LoVo (cell line): ENCODE data around the gene GET4.

Source experiments
- DNase-seq: peaks from one replicate; pipeline ENCODE4 v3.0.0-alpha.2; 2016; ENCODE audit warnings: low spot score

Gene GET4

GRCh38 chr7:886626-887487 lies 10.5 kb downstream of the GET4 start:
- no peak for DNase-seq

- DNase-seq = no peak
Observed at GRCh38 chr7:887488-887820, 11.1 kb downstream of the GET4 start.

GRCh38 chr7:888081-889024 lies 12.0 kb downstream of the GET4 start:
- no peak for DNase-seq

DNA sequence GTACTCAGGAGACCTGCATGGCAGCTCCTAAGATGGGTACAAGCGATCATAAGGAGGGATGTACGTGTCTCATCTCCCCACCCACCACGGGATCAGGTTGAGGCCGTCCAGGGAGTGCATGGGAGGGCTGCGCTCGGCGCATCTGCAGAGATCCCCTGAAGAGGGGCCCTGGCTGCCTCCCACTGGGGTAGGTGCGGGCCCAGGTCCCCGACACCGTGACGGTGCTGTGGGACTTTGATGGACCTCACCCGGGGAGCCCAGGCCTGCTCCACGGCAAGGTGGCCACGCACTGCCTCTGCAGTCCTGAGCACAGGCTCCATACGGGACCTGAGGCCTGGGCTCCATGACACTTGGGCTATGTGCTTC lies 12.7 kb downstream of the GET4 start:
- DNase-seq = no peak

- no peak for DNase-seq
Observed at GRCh38 chr7:889391-889790, 13.0 kb downstream of the GET4 start.

- no peak for DNase-seq
Observed at GRCh38 chr7:890868-891267, 14.5 kb downstream of the GET4 start.

DNA sequence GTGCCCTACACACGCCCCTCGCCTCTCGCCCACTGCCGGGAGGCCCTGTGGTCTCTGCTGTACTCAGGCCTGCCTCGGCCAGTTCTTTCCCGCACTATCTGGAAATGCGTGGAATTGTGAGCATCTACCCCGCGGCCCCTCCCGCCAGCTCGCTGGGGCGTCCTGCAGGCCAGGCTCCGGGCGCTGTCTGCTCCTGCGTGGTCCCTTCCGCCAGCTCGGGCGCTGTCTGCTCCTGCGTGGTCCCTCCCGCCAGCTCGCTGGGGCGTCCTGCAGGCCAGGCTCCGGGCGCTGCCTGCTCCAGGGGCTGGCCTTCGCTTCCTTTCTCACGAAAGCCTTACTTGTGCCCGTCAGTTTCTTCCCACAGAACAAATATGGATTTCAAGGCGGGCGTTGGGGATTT lies 14.9 kb downstream of the GET4 start:
- no peak for DNase-seq

GRCh38 chr7:891805-892204 lies 15.5 kb downstream of the GET4 start:
- DNase-seq = no peak

- DNase-seq = no peak
Observed at GRCh38 chr7:892648-893593, 16.6 kb downstream of the GET4 start.

DNA sequence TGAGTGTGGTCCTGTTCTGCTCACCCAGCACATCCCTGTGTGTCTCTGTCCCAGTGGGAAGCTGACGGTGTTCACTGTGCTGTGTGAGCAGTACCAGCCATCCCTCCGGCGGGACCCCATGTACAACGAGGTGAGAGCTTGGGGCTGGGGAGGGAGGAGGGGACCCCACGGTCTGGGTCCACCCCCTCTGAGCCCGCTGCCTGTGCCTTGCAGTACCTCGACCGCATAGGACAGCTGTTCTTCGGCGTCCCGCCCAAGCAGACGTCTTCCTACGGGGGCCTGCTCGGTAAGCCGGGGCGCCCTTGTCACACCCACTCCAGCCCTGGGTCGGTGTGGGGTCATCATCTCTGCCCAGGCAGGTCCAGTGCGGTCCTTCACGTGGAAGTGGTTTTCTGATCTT lies 17.3 kb downstream of the GET4 start:
- DNase-seq = no peak

DNA sequence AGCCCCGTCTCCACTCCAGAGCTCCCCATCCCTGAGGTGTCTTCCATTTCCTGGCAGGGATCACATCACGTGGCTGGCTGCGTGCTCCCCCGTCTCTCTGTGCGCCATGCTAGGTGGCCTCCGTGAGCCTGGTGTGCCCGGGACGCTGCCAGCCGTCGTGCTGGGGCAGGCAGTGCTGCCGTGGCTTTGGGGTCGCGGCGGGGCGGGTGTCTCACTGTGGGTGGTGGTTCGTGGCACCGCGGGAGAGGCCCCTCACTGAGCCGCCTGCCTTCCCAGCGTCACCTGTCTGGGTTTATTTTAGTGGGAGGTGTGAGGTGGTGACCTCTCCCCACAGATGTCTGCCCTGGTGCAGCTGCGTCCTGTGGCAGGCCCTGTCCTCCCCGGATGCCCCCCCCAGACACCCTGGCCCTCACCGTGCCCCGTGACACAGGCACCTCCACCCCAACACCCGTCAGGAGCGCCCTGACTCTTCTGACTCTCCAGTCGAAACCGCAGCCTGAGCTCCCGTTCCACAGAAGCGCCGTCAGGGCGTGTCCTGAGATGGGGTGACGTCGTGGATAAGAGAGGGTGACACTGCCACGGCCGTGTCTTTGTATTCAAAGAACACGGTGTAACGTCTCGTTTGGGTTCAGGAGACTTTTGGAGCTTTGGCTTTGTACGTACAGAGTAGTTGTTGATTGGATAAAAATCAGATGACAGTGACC lies 18.0 kb downstream of the GET4 start:
- DNase-seq = no peak

- DNase-seq = no peak
Observed at GRCh38 chr7:894927-895450, 18.6 kb downstream of the GET4 start.

GRCh38 chr7:895451-896052 lies 19.2 kb downstream of the GET4 start:
- no peak for DNase-seq

GRCh38 chr7:896346-897075 lies 20.2 kb downstream of the GET4 start:
- no peak for DNase-seq

DNA sequence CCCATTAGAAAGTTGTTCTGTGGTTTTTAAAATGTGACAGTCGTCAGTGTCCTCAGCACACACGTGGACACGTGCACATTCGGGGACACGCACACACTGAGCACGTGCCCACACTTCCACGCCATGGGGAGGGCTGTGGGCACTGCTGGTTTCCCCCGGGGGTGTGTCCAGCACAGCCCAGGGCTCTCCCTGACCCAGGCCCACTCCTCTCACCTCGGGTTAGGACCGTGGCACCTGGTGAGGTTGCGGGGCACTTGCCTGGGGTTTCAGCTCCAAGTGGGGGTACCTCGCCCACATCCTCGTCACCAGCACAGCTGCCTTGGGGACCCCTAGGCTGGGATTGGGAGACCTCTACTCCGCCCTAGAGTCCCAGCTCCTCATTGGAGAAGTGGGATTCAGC lies 20.7 kb downstream of the GET4 start:
- DNase-seq = no peak

DNA sequence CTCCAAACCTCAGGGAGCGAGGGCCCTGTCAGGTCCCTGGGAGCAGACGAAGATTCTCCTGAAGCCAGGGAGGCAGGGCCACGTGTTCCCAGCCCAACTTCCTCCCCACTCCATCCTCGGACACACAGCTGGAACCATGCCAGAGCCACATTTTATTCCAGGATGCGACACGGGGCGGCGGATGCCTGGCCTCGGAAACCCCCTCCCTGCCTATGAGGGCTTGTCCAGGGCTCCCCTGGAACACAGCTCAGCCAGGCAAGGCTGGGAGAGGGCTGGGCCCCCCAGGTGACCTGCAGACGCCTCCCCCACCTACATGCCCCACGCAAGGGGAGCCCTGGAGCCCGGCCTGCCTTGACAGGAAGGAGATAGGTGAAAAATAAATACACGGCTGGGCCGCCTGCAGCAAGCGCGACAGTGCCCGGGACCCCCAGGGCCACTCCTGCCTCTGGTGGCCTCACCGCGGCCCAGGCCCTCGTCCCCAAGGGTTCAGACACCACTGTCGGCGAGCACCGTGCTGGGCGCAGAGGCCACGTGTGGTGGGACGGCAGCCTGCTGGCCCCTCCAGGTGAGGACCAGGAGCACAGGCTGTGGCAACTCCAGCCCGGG lies 21.5 kb downstream of the GET4 start:
- DNase-seq = no peak

DNA sequence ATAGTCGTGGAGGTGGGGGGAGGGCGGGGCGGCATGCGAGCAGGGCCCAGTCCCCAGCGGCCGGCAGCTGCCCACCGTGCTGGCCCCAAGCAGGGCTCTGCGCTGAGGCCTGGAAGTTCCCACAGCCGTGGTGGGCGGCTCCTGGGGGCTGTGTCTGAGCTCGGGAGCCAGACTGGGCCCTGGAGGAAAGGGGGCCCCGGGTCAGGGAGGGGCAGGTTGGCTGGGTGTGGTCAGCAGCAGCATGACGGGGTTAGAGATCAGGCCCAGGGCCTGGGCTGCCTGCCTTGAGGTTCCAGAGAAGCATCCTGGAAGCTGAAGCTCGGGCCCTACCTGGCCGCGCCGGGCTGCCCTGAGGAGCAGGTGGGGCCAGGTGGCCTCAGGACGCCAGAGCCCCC lies 22.1 kb downstream of the GET4 start:
- no peak for DNase-seq

- DNase-seq = no peak
Observed at GRCh38 chr7:898855-899681, 22.7 kb downstream of the GET4 start.

DNA sequence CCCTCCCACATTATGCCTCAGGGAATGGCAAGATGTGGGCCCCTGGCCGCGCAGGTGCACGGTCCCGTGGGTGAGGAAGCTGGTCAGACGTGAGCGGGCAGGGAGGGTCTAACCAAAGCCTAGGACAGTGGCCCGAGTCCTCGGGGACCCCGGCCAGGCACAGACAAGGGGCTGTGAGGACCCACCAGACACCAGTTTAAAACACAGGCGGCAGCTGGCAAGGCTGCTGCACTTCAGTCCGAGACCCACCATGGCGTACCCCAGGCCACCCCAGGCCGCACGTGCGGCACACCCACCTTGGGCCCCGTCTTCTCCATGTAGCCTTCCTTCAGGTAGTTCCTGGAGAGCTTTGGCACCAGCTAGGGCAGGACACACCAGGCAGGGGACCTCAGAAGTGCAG lies 23.5 kb downstream of the GET4 start:
- no peak for DNase-seq
